GM12864 (cell line): ENCODE results near the gene CLASP2.

Source experiments
- DNase-seq: peaks from one replicate; pipeline ENCODE4 v3.0.0-alpha.2; 2011; ENCODE audit warnings: low read depth
- H3K4me3 ChIP-seq: 2 replicates; pipeline ENCODE4 v1.5.1; 2011; ENCODE audit warnings: mild to moderate bottlenecking, low read depth, low read length, control low read depth
- CTCF ChIP-seq: IDR thresholded peaks from 2 replicates; pipeline ENCODE4 v1.5.1; 2011; ENCODE audit warnings: low read depth, mild to moderate bottlenecking, moderate library complexity, low read length, control low read depth, inconsistent platforms; ENCODE audit errors: missing control alignments

CLASP2 gene

DNA sequence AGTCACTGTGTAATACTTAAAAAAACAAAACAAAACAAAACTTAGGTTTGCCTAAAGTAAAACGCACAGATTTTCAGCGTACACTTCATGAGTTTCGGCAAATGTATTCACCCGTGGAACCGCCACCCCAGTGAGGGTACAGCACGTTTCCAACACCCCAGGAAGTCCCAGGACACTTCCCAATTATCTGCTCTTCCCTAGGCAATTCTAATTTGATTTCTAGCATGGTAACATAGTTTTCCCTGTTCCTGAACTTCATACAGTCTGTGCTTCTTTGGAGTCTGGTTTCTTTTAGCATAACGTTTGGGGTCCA lies 497 bp upstream of the CLASP2 start:
- H3K4me3 ChIP-seq, result peak overlapping the region; percentile 98
- no peak for DNase-seq
- no peak for TF ChIP-seq CTCF

DNA sequence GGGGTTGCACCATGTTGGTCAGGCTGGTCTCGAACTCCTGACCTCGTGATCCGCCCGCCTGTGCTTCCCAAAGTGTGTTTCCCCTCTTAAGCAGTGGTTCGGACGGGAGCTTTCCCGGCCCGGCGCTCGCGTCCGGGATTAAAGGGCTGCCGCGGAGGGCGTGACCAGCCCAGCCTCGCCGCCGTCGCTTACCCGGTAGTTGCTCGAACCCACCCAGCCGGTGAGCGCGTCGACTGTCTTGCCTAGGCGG lies 513 bp downstream of the CLASP2 start:
- H3K4me3 ChIP-seq, result peak overlapping the region; percentile 98
- DNase-seq, result no peak
- no peak for TF ChIP-seq CTCF

DNA sequence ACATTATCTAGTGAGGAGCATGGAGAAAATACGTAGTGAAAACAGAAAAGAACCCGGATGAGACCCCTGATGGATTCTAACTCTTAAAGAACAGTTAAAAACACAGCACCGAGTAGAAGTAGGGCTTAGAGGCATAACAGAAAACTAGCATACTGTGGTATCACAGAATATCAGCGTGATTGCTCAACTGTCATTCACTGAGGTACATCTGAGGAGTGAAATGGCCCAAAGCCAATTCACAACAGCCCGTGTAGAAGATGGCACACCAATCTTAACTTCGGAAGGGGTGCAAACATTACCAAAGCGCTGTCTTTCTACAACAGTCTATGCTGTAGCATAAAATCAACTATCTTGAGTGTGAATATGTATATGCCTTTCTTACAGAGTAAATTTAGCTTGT lies 1.8 kb downstream of the CLASP2 start:
- DNase-seq, result no peak
- no peak for TF ChIP-seq CTCF
- H3K4me3 ChIP-seq, result no peak overlapping the region

- no peak for TF ChIP-seq CTCF
- DNase-seq, result no peak
- no peak overlapping the region for H3K4me3 ChIP-seq
These were observed 7.0 kb downstream of the CLASP2 start for GRCh38 chr3:33711100-33711499.

GRCh38 chr3:33706056-33706455 lies 12.0 kb downstream of the CLASP2 start:
- no peak for TF ChIP-seq CTCF
- DNase-seq, result no peak

GRCh38 chr3:33704891-33705290 lies 13.2 kb downstream of the CLASP2 start:
- DNase-seq, result no peak
- H3K4me3 ChIP-seq, result no peak overlapping the region
- TF ChIP-seq CTCF, result no peak

More at GRCh38 chr3:33706056-33706455, 12.0 kb downstream of the CLASP2 start:
- no peak overlapping the region for H3K4me3 ChIP-seq

DNA sequence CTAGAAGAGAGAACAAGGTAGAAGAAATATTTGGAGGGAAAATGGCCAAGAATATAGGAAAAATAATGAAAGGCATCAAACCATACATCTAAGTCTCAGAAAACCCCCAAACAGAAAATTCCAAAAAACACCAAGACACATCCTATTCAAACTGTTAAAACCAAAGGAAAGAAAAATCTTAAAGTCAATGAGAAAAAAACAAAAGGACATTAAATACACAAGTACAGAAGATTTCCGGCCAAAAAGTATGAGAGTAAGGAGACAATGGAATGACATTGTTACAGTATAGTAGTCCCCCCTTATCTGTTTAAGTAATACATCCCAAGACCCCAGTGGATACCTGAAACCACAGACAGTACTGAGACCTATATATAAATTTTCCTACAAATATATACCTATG lies 18.8 kb downstream of the CLASP2 start:
- no peak overlapping the region for H3K4me3 ChIP-seq
- TF ChIP-seq CTCF, result no peak
- DNase-seq, result no peak
